PC-3 (cell line): ENCODE measurements around the gene DHRS1. TPM values are rescaled to one million over a fixed set of nuclear protein-coding genes. Genes with fewer than 3 reads are reported as not detected.

Experiments
- ATAC-seq: fragments of 200-7000 bp; cut with Tn5 transposase; 2 replicates; pipeline ENCODE4 v1.9.1; 2020; ENCODE audit warnings: mild to moderate bottlenecking, moderate library complexity
- BruUV-seq: library from RNA; stranded (reverse); fragments of 400-500 nt; replicated peaks from 2 replicates; lab custom pipeline; 2021; lab: Mats Ljungman, UMichigan
- CTCF ChIA-PET: fragments of 300-600 bp; sonication (Branson Sonifier 250); formaldehyde crosslinking; loops from one replicate; lab custom pipeline; 2022; ENCODE audit warnings: antibody characterized with exemption; lab: Charles Lee
- POLR2A ChIA-PET: fragments of 300-600 bp; sonication (Branson Sonifier 250); formaldehyde crosslinking; loops from one replicate; lab custom pipeline; 2022; ENCODE audit warnings: antibody characterized with exemption; ENCODE audit not compliant: unreplicated experiment; lab: Charles Lee
- DNase-seq: peaks from one replicate; pipeline ENCODE4 v3.0.0-alpha.2; 2015
- H2AFZ ChIP-seq: fragments of 300-600 bp; sonication (generic); 2 replicates; pipeline ENCODE4 v1.6.0; 2016; ENCODE audit warnings: antibody characterized with exemption, low read length
- H3F3A ChIP-seq: fragments of 300-600 bp; sonication (generic); one replicate; pipeline ENCODE4 v1.6.0; 2017; ENCODE audit warnings: antibody characterized with exemption, low read length, control low read depth, mild to moderate bottlenecking; ENCODE audit not compliant: unreplicated experiment
- H3K27ac ChIP-seq: fragments of 300-600 bp; sonication (generic); 2 replicates; pipeline ENCODE4 v1.5.1; 2016; ENCODE audit warnings: mild to moderate bottlenecking, low read length
- H3K27me3 ChIP-seq: fragments of 300-600 bp; sonication (generic); 2 replicates; pipeline ENCODE4 v1.6.1; 2016; ENCODE audit warnings: low read length, mixed read lengths
- H3K36me3 ChIP-seq: fragments of 300-600 bp; sonication (generic); 2 replicates; pipeline ENCODE4 v1.6.1; 2016; ENCODE audit warnings: low read depth, mixed run types, low read length, mixed read lengths
- H3K4me1 ChIP-seq: fragments of 300-600 bp; sonication (generic); 2 replicates; pipeline ENCODE4 v1.5.1; 2016; ENCODE audit warnings: low read length; ENCODE audit not compliant: insufficient read depth
- H3K4me2 ChIP-seq: fragments of 300-600 bp; sonication (generic); 2 replicates; pipeline ENCODE4 v1.6.0; 2016; ENCODE audit warnings: low read length
- H3K4me3 ChIP-seq: fragments of 300-600 bp; sonication (generic); 2 replicates; pipeline ENCODE4 v1.5.1; 2016; ENCODE audit warnings: mild to moderate bottlenecking, low read length, mixed read lengths
- H3K79me2 ChIP-seq: fragments of 300-600 bp; sonication (generic); 2 replicates; pipeline ENCODE4 v1.6.1; 2017; ENCODE audit warnings: low read length, mixed read lengths
- H3K9ac ChIP-seq: fragments of 300-600 bp; sonication (generic); 2 replicates; pipeline ENCODE4 v1.6.0; 2016; ENCODE audit warnings: mild to moderate bottlenecking, low read length
- H3K9me2 ChIP-seq: fragments of 300-600 bp; sonication (generic); replicated peaks from 2 replicates; pipeline ENCODE4 v1.6.1; 2016; ENCODE audit warnings: mixed run types, low read length, mixed read lengths
- H3K9me3 ChIP-seq: fragments of 300-600 bp; sonication (generic); 2 replicates; pipeline ENCODE4 v1.6.1; 2016; ENCODE audit warnings: low read length, mixed read lengths
- H4K20me1 ChIP-seq: fragments of 300-600 bp; sonication (generic); 2 replicates; pipeline ENCODE4 v1.6.1; 2016; ENCODE audit warnings: low read length, mixed read lengths
- CTCF ChIP-seq: fragments of 300-600 bp; sonication (generic); conservative IDR thresholded peaks from 2 replicates; pipeline ENCODE4 v1.5.1; 2017; ENCODE audit warnings: antibody characterized with exemption, low read depth, mild to moderate bottlenecking, low read length
- EZH2 ChIP-seq: fragments of 300-600 bp; sonication (generic); IDR thresholded peaks from one replicate; pipeline ENCODE4 v1.6.1; 2017; ENCODE audit warnings: antibody characterized with exemption, mild to moderate bottlenecking, low read length; ENCODE audit not compliant: unreplicated experiment
- EZH2phosphoT487 ChIP-seq: fragments of 300-600 bp; sonication (generic); IDR thresholded peaks from 2 replicates; pipeline ENCODE4 v1.6.1; 2018; ENCODE audit warnings: mild to moderate bottlenecking, antibody characterized with exemption, low read length, borderline replicate concordance
- intact Hi-C: fragments of 100-400 bp; cut with micrococcal nuclease; formaldehyde crosslinking; loops from 2 replicates; pipeline ENCODE4 v1.9.0; 2023
- total RNA-seq: library from RNA; depleted of rRNA; stranded (reverse); fragments of >200 nt; gene quantifications from 2 replicates; pipeline ENCODE4 v1.2.3, GENCODE V29; 2014

Gene DHRS1
- total RNA-seq, 1 experiment from 2014 or later, result 15.9 TPM

- Histone ChIP-seq H3K27me3 (no peaks in the 10 kb centered on the region), H3K79me2 (no peaks in the 10 kb centered on the region), H3K4me3 (no peak overlapping the region), H2AFZ (no peak overlapping the region), H3F3A (no peaks in the 10 kb centered on the region), H3K4me1 (no peaks in the 10 kb centered on the region), H3K9me2 (no peaks in the 10 kb centered on the region), H3K9me3 (no peaks in the 10 kb centered on the region), H3K27ac (no peak overlapping the region), H3K9ac (no peak overlapping the region), H3K4me2 (no peak overlapping the region), H4K20me1 (no peaks in the 10 kb centered on the region), H3K36me3 (peaks cover 43% of the 10 kb centered on the region)
- intact Hi-C loops, result no loop called here
- no TSS peak for BruUV-seq
- ChIA-PET POLR2A (no interaction called here), CTCF (no interaction called here)
- no peak for DNase-seq
- no peak for ATAC-seq
- no peak for TF ChIP-seq EZH2
- no peak for TF ChIP-seq EZH2phosphoT487
- no peak for TF ChIP-seq CTCF
Observed at GRCh38 chr14:24290746-24291145, 8.8 kb downstream of the DHRS1 start.

GRCh38 chr14:24289649-24290280 lies 9.8 kb downstream of the DHRS1 start:
- no peaks in the 10 kb centered on the region for H3F3A ChIP-seq
- no peak overlapping the region for H3K27ac ChIP-seq
- ATAC-seq (no peak), DNase-seq (no peak)
- H2AFZ ChIP-seq, result no peak overlapping the region
- BruUV-seq, result no TSS peak
- H3K9me2 ChIP-seq, result no peaks in the 10 kb centered on the region
- H3K9me3 ChIP-seq, result no peaks in the 10 kb centered on the region
- no peak overlapping the region for H3K4me2 ChIP-seq
- POLR2A ChIA-PET, result no interaction called here
- TF ChIP-seq CTCF (no peak), EZH2 (no peak), EZH2phosphoT487 (no peak)
- H3K9ac ChIP-seq, result no peak overlapping the region
- H4K20me1 ChIP-seq, result no peaks in the 10 kb centered on the region
- no peaks in the 10 kb centered on the region for H3K79me2 ChIP-seq
- peaks cover 34% of the 10 kb centered on the region; the same call in 1 of the 2 replicates for H3K36me3 ChIP-seq
- intact Hi-C loops, result no loop called here
- no peak overlapping the region for H3K4me3 ChIP-seq
- no peaks in the 10 kb centered on the region for H3K4me1 ChIP-seq
- CTCF ChIA-PET, result interaction anchor here (1.2 kb wide), 1 partner anchor 48 kb away, joined by 3 read pairs; the partner anchor contains the start of gene TINF2
- H3K27me3 ChIP-seq, result no peaks in the 10 kb centered on the region

- Histone ChIP-seq H3K9ac (no peak overlapping the region), H3K27me3 (no peaks in the 10 kb centered on the region), H3K79me2 (no peaks in the 10 kb centered on the region), H3K9me3 (no peaks in the 10 kb centered on the region), H3K36me3 (peaks cover 24% of the 10 kb centered on the region; the same call in 1 of the 2 replicates), H3K4me1 (no peaks in the 10 kb centered on the region), H3K4me2 (no peak overlapping the region), H3K27ac (no peak overlapping the region), H3K9me2 (no peaks in the 10 kb centered on the region), H3K4me3 (no peak overlapping the region), H2AFZ (no peak overlapping the region), H3F3A (no peaks in the 10 kb centered on the region), H4K20me1 (no peaks in the 10 kb centered on the region)
- ChIA-PET CTCF (no interaction called here), POLR2A (no interaction called here)
- no peak for TF ChIP-seq EZH2phosphoT487
- no TSS peak for BruUV-seq
- intact Hi-C loops, result no loop called here
- no peak for ATAC-seq
- no peak for DNase-seq
Observed at GRCh38 chr14:24286996-24287395, 12.6 kb downstream of the DHRS1 start.
